Type B pancreatic cell (in vitro differentiated cells): ENCODE results near the gene RNF215. TPM values are rescaled to one million over a fixed set of nuclear protein-coding genes. Genes with fewer than 3 reads are reported as not detected.

ENCODE experiments used
- DNase-seq: peaks from one replicate; pipeline ENCODE4 v3.0.0; 2021; ENCODE audit warnings: mixed read lengths; ENCODE audit not compliant: unreplicated experiment; ENCODE audit errors: extremely low spot score
- H3K27ac Mint-ChIP-seq: 2 replicates; pipeline ENCODE4 v1.8.0; 2021; ENCODE audit warnings: mild to moderate bottlenecking, mixed read lengths
- H3K27me3 Mint-ChIP-seq: 2 replicates; pipeline ENCODE4 v1.8.0; 2021; ENCODE audit warnings: mixed read lengths
- H3K36me3 Mint-ChIP-seq: 2 replicates; pipeline ENCODE4 v1.8.0; 2021; ENCODE audit warnings: mixed read lengths
- H3K4me1 Mint-ChIP-seq: one replicate; pipeline ENCODE4 v1.8.0; 2021; ENCODE audit warnings: mixed read lengths; ENCODE audit not compliant: unreplicated experiment
- H3K4me3 Mint-ChIP-seq: 2 replicates; pipeline ENCODE4 v1.8.0; 2021; ENCODE audit warnings: mild to moderate bottlenecking, mixed read lengths
- H3K9me3 Mint-ChIP-seq: 2 replicates; pipeline ENCODE4 v1.8.0; 2021; ENCODE audit warnings: mixed read lengths
- CTCF ChIP-seq: fragments of 200-600 bp; sonication (generic); conservative IDR thresholded peaks from 2 replicates; pipeline ENCODE4 v1.5.0; 2021; ENCODE audit warnings: antibody characterized with exemption, mild to moderate bottlenecking
- total RNA-seq: library from RNA; stranded (reverse); gene quantifications from 2 replicates; pipeline ENCODE4 v1.2.1, GENCODE V29; 2021; ENCODE audit warnings: low replicate concordance

RNF215 gene
- total RNA-seq, 1 donor from 2014 or later = 29.2 TPM

- Mint-ChIP-seq H3K4me1 (no peaks in the 10 kb centered on the region), H3K36me3 (peaks cover 25% of the 10 kb centered on the region), H3K27ac (no peak overlapping the region), H3K4me3 (no peak overlapping the region), H3K9me3 (no peaks in the 10 kb centered on the region), H3K27me3 (no peaks in the 10 kb centered on the region)
- DNase-seq = no peak
- TF ChIP-seq CTCF = no peak
Observed at GRCh38 chr22:30336752-30337460, 50.3 kb downstream of the RNF215 start.

GRCh38 chr22:30335236-30335635 lies 52.0 kb downstream of the RNF215 start:
- no peak for DNase-seq
- Mint-ChIP-seq H3K9me3 (no peaks in the 10 kb centered on the region), H3K36me3 (peaks cover 24% of the 10 kb centered on the region), H3K4me3 (no peak overlapping the region), H3K27me3 (no peaks in the 10 kb centered on the region), H3K4me1 (no peaks in the 10 kb centered on the region), H3K27ac (no peak overlapping the region)
- no peak for TF ChIP-seq CTCF

GRCh38 chr22:30334646-30335045 lies 52.6 kb downstream of the RNF215 start:
- no peak overlapping the region for H3K4me3 Mint-ChIP-seq
- no peaks in the 10 kb centered on the region for H3K4me1 Mint-ChIP-seq
- peaks cover 21% of the 10 kb centered on the region for H3K36me3 Mint-ChIP-seq
- no peaks in the 10 kb centered on the region for H3K9me3 Mint-ChIP-seq
- no peak for DNase-seq
- H3K27me3 Mint-ChIP-seq = no peaks in the 10 kb centered on the region
- no peak for TF ChIP-seq CTCF
- H3K27ac Mint-ChIP-seq = no peak overlapping the region

GRCh38 chr22:30333707-30334087 lies 53.5 kb downstream of the RNF215 start:
- DNase-seq = no peak
- H3K36me3 Mint-ChIP-seq = peaks cover 17% of the 10 kb centered on the region
- no peak for TF ChIP-seq CTCF
- no peaks in the 10 kb centered on the region for H3K9me3 Mint-ChIP-seq
- H3K4me1 Mint-ChIP-seq = no peaks in the 10 kb centered on the region
- no peak overlapping the region for H3K4me3 Mint-ChIP-seq
- H3K27me3 Mint-ChIP-seq = no peaks in the 10 kb centered on the region
- no peak overlapping the region for H3K27ac Mint-ChIP-seq

- Mint-ChIP-seq H3K27ac (no peak overlapping the region), H3K4me3 (no peak overlapping the region), H3K36me3 (peaks cover 14% of the 10 kb centered on the region), H3K4me1 (no peaks in the 10 kb centered on the region), H3K9me3 (no peaks in the 10 kb centered on the region), H3K27me3 (no peaks in the 10 kb centered on the region)
- no peak for TF ChIP-seq CTCF
- no peak for DNase-seq
Observed at GRCh38 chr22:30332994-30333706, 54.1 kb downstream of the RNF215 start.
